GM12873 (cell line): ENCODE measurements around the gene INTS6.

Experiments used
- CTCF ChIP-seq: IDR thresholded peaks from 2 replicates; pipeline ENCODE4 v1.5.1; 2012; ENCODE audit warnings: low read depth, mild to moderate bottlenecking, moderate library complexity, low read length, control low read depth; ENCODE audit not compliant: insufficient read depth; ENCODE audit errors: missing control alignments

INTS6 gene

GRCh38 chr13:51341791-51342190, 111.0 kb downstream of the INTS6 start:
- TF ChIP-seq CTCF: no peak

GRCh38 chr13:51341232-51341631, 111.6 kb downstream of the INTS6 start:
- no peak for TF ChIP-seq CTCF

- TF ChIP-seq CTCF: no peak
Observed at GRCh38 chr13:51339952-51340732, 112.7 kb downstream of the INTS6 start.

GRCh38 chr13:51339354-51339753, 113.5 kb downstream of the INTS6 start, which contains the start of gene SERPINE3:
Gene SERPINE3, plus strand, starts transcription at chr13:51339691. Its CDS starts 1,401 bp downstream, at chr13:51341092.
- no peak for TF ChIP-seq CTCF

GRCh38 chr13:51336746-51337145, 116.1 kb downstream of the INTS6 start:
- no peak for TF ChIP-seq CTCF

GRCh38 chr13:51333826-51334225, 119.0 kb downstream of the INTS6 start:
- no peak for TF ChIP-seq CTCF

- TF ChIP-seq CTCF: no peak
Observed at GRCh38 chr13:51333421-51333820, 119.4 kb downstream of the INTS6 start.
